ENCODE data around the gene PHF13.

DNA sequence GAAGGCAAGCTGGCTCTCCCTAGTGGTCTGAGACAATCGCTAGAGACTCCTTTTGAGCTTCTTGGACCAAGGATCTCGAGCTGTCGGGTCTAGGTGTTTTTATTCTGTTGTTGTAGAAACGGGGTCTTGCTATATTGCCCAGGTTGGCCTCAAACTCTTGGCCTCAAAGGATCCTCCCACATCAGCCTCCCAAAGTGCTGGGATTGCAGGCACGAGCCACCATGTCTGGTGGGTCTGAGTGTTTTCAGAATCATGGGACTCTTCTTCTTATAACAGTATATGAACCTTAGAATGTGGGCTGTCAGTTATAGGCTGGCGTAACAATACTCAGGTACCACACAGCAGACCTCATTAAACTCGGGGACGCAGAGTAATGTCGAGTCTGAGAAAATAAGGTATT lies 55.0 kb downstream of the PHF13 start:
- TF ChIP-seq, protein P1, sequence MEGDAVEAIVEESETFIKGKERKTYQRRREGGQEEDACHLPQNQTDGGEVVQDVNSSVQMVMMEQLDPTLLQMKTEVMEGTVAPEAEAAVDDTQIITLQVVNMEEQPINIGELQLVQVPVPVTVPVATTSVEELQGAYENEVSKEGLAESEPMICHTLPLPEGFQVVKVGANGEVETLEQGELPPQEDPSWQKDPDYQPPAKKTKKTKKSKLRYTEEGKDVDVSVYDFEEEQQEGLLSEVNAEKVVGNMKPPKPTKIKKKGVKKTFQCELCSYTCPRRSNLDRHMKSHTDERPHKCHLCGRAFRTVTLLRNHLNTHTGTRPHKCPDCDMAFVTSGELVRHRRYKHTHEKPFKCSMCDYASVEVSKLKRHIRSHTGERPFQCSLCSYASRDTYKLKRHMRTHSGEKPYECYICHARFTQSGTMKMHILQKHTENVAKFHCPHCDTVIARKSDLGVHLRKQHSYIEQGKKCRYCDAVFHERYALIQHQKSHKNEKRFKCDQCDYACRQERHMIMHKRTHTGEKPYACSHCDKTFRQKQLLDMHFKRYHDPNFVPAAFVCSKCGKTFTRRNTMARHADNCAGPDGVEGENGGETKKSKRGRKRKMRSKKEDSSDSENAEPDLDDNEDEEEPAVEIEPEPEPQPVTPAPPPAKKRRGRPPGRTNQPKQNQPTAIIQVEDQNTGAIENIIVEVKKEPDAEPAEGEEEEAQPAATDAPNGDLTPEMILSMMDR (IDR thresholded peaks at IDR 0.05): no peak
- TF ChIP-seq POLR2A (IDR thresholded peaks at IDR 0.05): no peak

All from heart left ventricle (tissue), 13 donors.